ENCODE data around the gene SIX3. TPM values are rescaled to one million over a fixed set of nuclear protein-coding genes. Genes with fewer than 3 reads are reported as not detected.

Gene SIX3
- polyA plus RNA-seq, 1 donor from 2014 or later = not detected

- H3K27me3 Mint-ChIP-seq = peaks cover 71% of the 10 kb centered on the region
- peak overlapping the region in 1 of 3 donors; percentile 93 for H3K27ac Mint-ChIP-seq
- peak overlapping the region; percentile 17 to 88 (median 52) for H3K4me3 Mint-ChIP-seq
- peaks cover 2% of the 10 kb centered on the region for H3K36me3 Mint-ChIP-seq
- H3K4me1 Mint-ChIP-seq = peaks cover 14 to 29% (median 14%) of the 10 kb centered on the region in 3 donors
- peaks cover 0 to 7% (median 0%) of the 10 kb centered on the region in 3 donors for H3K9me3 Mint-ChIP-seq
Measured at GRCh38 chr2:44943693-44944101, 2.2 kb downstream of the SIX3 start.

DNA sequence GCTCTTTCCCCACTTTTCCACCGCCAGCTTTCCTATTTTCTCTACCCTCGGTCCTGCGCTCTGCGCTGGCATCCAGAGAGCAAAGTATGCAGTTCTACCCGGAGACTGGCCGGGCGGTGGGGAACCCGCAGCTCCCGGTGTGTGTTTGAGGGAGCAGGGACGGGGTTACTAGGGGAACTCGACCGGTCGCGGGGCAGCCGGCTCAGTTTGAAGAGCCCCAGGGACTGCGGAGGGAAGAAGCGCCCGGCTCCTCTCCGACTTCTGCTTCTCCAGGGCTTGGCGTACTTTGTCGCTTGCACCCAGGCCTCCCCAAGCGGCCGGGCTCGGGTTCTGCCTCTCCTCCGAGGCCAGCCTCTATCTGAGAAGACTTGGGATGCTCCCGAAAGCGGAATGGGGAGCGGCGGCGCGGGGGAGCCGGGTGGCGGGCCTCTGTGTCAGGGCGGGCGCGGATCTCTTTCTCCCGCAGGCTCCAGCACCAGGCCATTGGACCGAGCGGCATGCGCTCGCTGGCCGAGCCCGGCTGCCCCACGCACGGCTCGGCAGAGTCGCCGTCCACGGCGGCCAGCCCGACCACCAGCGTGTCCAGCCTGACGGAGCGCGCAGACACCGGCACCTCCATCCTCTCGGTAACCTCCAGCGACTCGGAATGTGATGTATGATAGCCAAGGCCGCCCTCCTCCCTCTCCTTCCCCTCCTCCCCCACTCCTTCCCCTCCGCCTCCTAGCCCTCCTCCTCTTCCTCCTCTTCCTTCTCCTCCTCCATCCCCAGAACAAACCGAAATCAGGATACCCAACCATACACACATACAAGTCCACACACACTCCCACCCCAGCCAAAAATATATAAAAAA lies 2.8 kb downstream of the SIX3 start:
- Mint-ChIP-seq H3K4me1 (peaks cover 14 to 29% (median 14%) of the 10 kb centered on the region in 3 donors), H3K27ac (peak overlapping the region in 2 of 3 donors; percentile 50 to 68)

DNA sequence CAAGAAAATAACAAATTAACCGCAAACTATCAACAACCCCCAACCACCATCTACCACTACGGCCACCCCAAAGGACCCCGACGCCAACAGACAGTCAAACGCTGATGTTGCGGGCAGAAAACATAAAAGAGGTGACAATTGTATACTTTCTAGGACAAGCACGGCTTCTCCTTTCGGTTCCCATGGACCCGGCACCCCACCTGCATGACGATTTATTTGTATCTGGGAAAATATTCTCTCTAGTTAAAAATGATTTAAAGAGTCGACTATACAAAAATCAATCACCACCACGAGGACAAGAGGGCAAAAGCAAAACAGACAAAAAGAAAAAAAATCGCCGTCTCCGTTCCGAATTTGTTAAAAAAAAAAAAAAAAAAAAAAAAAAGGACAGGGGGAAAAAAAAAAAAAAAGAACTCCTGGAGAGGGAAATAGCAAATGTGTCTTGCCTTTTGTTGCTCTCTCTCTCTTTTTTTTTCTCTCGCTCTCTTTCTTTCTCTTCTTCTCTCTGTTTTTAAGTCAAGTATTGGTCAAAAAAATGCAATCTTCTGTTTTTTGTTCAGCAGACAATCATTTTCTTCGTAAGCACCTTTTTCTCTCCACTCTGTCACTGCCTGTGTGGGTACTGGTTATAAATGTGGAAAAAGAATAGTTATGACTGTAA lies 3.6 kb downstream of the SIX3 start:
- peaks cover 78% of the 10 kb centered on the region for H3K27me3 Mint-ChIP-seq
- peak overlapping the region in 3 of 4 donors; percentile 45 to 63 (median 60) for H3K4me3 Mint-ChIP-seq
- peaks cover 2% of the 10 kb centered on the region for H3K36me3 Mint-ChIP-seq
- peaks cover 0 to 7% (median 0%) of the 10 kb centered on the region in 3 donors for H3K9me3 Mint-ChIP-seq
- H3K4me1 Mint-ChIP-seq = peaks cover 11 to 22% (median 14%) of the 10 kb centered on the region in 3 donors
- H3K27ac Mint-ChIP-seq = peak overlapping the region in 2 of 3 donors; percentile 50 to 68

More for the DNA sequence above, 2.8 kb downstream of the SIX3 start:
- Mint-ChIP-seq H3K9me3 (peaks cover 0 to 7% (median 0%) of the 10 kb centered on the region in 3 donors), H3K36me3 (peaks cover 2% of the 10 kb centered on the region), H3K4me3 (peak overlapping the region; percentile 17 to 88 (median 52)), H3K27me3 (peaks cover 77% of the 10 kb centered on the region)

DNA sequence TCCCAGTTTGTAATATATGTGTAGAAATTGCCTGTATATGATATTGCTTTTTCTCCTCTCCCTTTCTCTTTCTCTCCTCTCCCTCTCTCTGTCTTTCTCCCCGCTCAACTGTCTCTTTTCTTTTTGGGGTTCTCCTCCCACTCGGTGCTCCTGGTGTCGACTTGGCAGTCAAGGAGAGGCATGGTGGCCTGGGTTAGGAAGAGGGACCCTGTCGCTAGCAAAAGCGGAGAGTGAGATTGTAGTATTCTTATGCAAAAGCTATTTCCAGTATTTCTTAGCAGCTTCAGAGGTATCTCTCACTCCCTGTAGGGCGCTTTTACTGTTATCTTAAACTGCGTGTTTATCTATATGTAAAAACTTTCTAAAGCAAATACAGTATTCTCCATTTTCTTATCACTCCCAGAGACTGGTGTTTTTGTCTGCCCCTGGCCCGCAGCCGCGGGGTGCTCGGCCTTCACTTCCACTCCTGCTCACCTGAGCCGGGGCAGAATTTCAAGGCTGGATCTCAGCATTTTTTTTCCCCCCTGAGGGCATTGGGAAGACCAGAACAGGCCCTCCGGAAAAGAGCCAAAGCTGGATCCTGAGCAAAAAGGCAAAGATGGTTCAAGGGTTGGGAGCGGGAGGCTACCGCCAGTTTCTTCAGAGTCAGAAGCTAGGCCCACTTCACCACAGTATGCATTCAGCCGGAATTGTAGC lies 4.3 kb downstream of the SIX3 start:
- Mint-ChIP-seq H3K9me3 (peaks cover 0 to 7% (median 0%) of the 10 kb centered on the region in 3 donors), H3K4me3 (peak overlapping the region in 3 of 4 donors; percentile 36 to 63 (median 41)), H3K27me3 (peaks cover 79% of the 10 kb centered on the region)

DNA sequence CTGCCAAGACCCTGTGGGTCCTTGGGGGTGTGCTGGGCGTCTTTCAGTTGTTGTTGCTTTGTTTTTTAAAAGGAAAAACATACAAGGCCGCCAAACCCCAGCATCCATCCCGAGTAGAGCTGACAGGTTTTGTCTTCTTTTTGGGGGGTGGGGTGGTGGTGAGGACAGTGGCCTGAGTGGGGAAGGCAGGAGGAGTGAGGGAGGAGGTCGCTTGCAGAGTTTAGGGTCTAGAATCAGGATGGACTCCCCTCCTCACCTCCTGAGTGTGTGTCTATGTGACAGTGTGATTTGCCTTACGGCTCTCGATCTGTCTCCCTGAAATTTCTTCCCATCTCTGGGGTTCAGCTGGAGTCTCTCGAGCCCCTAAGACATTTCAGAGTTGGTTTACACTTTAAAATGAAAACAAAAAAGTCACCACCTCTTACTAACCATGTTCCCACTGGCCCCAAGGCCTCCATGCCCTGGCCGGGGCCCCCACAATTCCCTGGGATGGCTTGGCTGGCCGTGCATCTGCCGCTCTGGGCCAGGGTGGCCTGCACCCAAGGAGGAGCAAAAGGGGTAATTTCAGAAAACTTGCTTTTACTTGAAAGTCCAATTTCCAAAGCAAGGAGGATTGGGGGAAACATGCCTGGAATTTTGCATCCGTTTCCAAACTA lies 5.0 kb downstream of the SIX3 start:
- H3K4me3 Mint-ChIP-seq = no peak overlapping the region
- peaks cover 12 to 17% (median 16%) of the 10 kb centered on the region in 3 donors for H3K4me1 Mint-ChIP-seq
- peaks cover 2% of the 10 kb centered on the region for H3K36me3 Mint-ChIP-seq
- peak overlapping the region in 2 of 3 donors; percentile 28 to 68 for H3K27ac Mint-ChIP-seq
- H3K9me3 Mint-ChIP-seq = peaks cover 0 to 6% (median 0%) of the 10 kb centered on the region in 3 donors
- H3K27me3 Mint-ChIP-seq = peaks cover 79% of the 10 kb centered on the region

More for the DNA sequence above, 4.3 kb downstream of the SIX3 start:
- Mint-ChIP-seq H3K4me1 (peaks cover 13 to 19% (median 17%) of the 10 kb centered on the region in 3 donors), H3K36me3 (peaks cover 2% of the 10 kb centered on the region), H3K27ac (peak overlapping the region in 2 of 3 donors; percentile 28 to 68)

DNA sequence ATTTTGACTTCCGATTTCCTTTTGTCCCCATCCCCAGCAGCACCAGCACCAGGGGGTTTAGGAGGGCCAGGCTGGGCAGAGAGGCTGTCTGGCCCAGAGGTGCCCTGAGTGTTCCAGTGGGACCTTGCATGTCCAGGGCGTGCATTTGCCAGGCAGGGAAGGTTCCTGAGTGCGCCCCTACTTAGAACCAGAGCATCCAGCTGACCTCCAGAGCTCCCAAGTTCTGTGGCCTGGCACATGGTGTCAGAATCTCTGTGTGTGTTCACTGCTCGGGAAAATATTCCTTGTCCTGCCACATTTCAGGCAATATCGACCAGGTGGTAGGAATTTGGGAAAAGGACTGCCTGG lies 5.5 kb downstream of the SIX3 start:
- peaks cover 2% of the 10 kb centered on the region for H3K36me3 Mint-ChIP-seq
- peak overlapping the region in 1 of 4 donors; percentile 19 for H3K4me3 Mint-ChIP-seq
- peak overlapping the region in 2 of 3 donors; percentile 8 to 41 for H3K27ac Mint-ChIP-seq
- peaks cover 12 to 17% (median 14%) of the 10 kb centered on the region in 3 donors for H3K4me1 Mint-ChIP-seq
- H3K9me3 Mint-ChIP-seq = peaks cover 0 to 4% (median 0%) of the 10 kb centered on the region in 3 donors
- H3K27me3 Mint-ChIP-seq = peaks cover 76% of the 10 kb centered on the region

DNA sequence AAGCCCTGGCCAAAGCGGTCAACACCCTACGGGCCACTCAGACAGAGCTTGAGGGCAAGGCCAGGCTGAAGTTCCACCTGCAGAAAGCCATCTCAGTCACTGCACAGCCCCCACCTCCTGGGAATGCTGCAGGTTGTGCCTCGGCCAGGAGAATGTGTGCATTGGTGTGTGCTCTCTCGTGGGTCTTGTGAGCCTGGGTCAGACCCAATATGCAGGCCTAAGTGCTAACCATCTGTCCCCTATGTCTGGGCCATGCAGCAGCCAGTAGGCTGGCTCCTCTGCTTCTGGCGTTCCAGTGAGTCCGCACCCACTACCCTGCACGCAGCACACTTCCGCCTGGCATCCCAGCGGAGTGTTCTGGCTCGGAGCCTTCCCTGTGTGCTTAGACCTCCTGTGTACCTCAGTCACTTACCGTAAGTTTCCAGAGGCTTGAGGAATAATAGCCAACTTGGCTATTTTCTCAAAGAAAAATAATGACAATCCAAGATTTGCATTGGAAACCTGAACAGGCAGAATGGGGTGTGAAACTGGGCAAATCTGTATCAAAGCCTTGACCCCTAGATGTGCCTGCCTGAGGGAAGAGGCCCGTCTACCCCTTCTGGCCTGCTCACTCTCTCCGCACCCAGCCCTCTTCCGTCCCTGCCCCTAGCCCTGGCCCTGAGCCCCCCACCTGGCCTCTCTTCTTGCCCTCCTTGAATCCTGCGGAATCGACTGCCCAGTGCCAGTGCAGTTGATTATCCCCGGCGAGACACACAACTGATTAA lies 7.2 kb downstream of the SIX3 start:
- peaks cover 0 to 4% (median 0%) of the 10 kb centered on the region in 3 donors for H3K9me3 Mint-ChIP-seq
- H3K4me3 Mint-ChIP-seq = peak overlapping the region in 1 of 4 donors; percentile 76
- H3K4me1 Mint-ChIP-seq = peaks cover 5 to 19% (median 12%) of the 10 kb centered on the region in 3 donors
- no peak overlapping the region for H3K27ac Mint-ChIP-seq
- H3K27me3 Mint-ChIP-seq = peaks cover 74% of the 10 kb centered on the region
- no peaks in the 10 kb centered on the region for H3K36me3 Mint-ChIP-seq

DNA sequence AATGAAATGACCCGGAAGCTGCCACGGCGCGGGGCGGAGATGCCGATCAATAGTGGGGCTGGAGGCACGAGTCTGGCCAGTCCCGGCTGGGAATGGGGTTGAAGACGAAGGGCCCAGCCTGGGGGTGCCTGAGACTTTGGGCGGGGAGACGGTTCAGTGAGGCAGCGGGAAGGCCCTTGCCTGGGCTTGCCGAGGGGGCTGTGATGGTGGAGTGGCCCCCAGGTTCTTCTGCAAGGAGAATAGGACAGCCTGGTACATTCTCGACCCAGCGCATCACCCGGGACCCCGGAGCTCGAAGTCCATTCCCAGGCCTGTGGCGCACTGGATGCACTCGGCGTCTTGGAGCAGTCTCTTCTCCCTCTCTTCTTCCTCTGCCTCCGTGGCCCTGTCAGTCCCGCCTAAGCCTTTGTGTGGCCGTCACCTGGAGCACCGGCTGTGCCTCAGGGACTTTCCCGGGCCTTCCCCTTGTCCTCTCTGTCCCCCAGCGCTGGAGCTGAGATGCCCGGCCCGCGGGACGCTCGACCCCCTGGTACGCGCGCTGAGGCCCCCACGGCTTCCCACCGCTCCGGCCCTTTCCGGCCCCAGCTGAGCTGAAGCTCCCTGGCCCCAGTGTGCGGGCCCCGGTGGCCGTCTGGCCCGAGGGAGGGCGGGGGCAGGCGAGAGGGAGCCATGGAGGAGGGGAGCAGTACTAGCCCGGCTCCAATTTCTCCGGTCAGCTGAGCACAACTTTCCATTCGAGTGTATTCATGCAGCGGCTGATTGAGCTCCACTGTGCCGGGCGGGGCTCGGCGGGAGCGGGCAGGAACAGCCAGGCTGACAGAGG lies 8.0 kb downstream of the SIX3 start:
- H3K9me3 Mint-ChIP-seq = peaks cover 0 to 4% (median 0%) of the 10 kb centered on the region in 3 donors
- H3K27me3 Mint-ChIP-seq = peaks cover 77% of the 10 kb centered on the region
- peaks cover 5 to 17% (median 12%) of the 10 kb centered on the region in 3 donors for H3K4me1 Mint-ChIP-seq
- H3K27ac Mint-ChIP-seq = no peak overlapping the region
- H3K4me3 Mint-ChIP-seq = peak overlapping the region in 1 of 4 donors; percentile 76
- H3K36me3 Mint-ChIP-seq = no peaks in the 10 kb centered on the region

- H3K4me3 Mint-ChIP-seq = no peak overlapping the region
- no peaks in the 10 kb centered on the region for H3K36me3 Mint-ChIP-seq
- H3K9me3 Mint-ChIP-seq = peaks cover 0 to under 1% (median 0%) of the 10 kb centered on the region in 3 donors
- no peak overlapping the region for H3K27ac Mint-ChIP-seq
- peaks cover 5 to 18% (median 5%) of the 10 kb centered on the region in 3 donors for H3K4me1 Mint-ChIP-seq
- peaks cover 78% of the 10 kb centered on the region for H3K27me3 Mint-ChIP-seq
Measured at GRCh38 chr2:44950646-44951045, 9.1 kb downstream of the SIX3 start.

DNA sequence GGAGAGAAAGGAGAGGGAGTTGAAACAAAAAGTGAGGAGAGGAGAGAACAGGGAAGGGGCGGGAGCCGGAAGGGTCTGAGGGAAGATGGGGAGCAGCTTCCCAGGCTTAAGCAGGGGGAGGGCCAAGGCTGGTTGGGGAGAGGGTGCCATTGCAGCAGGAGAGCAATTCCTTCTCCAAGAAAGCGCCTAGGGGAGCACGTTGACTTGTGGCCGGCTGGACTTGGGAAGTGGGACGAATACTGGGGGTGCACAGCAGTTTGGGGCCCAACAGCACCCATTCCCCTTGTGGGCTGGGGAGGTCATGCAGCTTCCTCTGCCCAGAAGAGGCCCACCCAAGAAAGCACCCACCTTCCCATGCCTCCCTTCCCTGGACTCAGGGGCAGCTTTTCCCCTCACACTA lies 9.6 kb downstream of the SIX3 start:
- H3K27me3 Mint-ChIP-seq = peaks cover 74% of the 10 kb centered on the region
- peak overlapping the region in 1 of 3 donors; percentile 63 for H3K27ac Mint-ChIP-seq
- no peaks in the 10 kb centered on the region for H3K9me3 Mint-ChIP-seq
- peaks cover 5 to 20% (median 5%) of the 10 kb centered on the region in 3 donors for H3K4me1 Mint-ChIP-seq
- no peaks in the 10 kb centered on the region for H3K36me3 Mint-ChIP-seq
- peak overlapping the region in 1 of 4 donors; percentile 47 for H3K4me3 Mint-ChIP-seq

GRCh38 chr2:44951714-44952113 lies 10.2 kb downstream of the SIX3 start:
- Mint-ChIP-seq H3K9me3 (no peaks in the 10 kb centered on the region), H3K36me3 (no peaks in the 10 kb centered on the region), H3K4me1 (peaks cover 5 to 20% (median 5%) of the 10 kb centered on the region in 3 donors), H3K27ac (no peak overlapping the region), H3K27me3 (peaks cover 74% of the 10 kb centered on the region), H3K4me3 (peak overlapping the region in 2 of 4 donors; percentile 26 to 47)

- peaks cover 72% of the 10 kb centered on the region for H3K27me3 Mint-ChIP-seq
- no peaks in the 10 kb centered on the region for H3K9me3 Mint-ChIP-seq
- peaks cover 5 to 20% (median 5%) of the 10 kb centered on the region in 3 donors for H3K4me1 Mint-ChIP-seq
- no peaks in the 10 kb centered on the region for H3K36me3 Mint-ChIP-seq
- H3K4me3 Mint-ChIP-seq = peak overlapping the region in 3 of 4 donors; percentile 73 to 86 (median 81)
- H3K27ac Mint-ChIP-seq = no peak overlapping the region
Measured at GRCh38 chr2:44952143-44952805, 10.8 kb downstream of the SIX3 start.
